Measurements from ENCODE around the gene ACSF3.
"Not testable (repeated sequence)": the region's sequence is repeated elsewhere in the genome, so short reads cannot be mapped to it uniquely, and the experiment has no call there.

Gene ACSF3

GRCh38 chr16:89055894-89056555 lies 37.6 kb upstream of the ACSF3 start:
- no peak for DNase-seq (ENCODE audit: low read depth in 3 of 3, low spot score in 1 of 3)

GRCh38 chr16:89056592-89056991 lies 37.1 kb upstream of the ACSF3 start:
- DNase-seq (ENCODE audit: low read depth in 3 of 3, low spot score in 1 of 3): no peak

DNA sequence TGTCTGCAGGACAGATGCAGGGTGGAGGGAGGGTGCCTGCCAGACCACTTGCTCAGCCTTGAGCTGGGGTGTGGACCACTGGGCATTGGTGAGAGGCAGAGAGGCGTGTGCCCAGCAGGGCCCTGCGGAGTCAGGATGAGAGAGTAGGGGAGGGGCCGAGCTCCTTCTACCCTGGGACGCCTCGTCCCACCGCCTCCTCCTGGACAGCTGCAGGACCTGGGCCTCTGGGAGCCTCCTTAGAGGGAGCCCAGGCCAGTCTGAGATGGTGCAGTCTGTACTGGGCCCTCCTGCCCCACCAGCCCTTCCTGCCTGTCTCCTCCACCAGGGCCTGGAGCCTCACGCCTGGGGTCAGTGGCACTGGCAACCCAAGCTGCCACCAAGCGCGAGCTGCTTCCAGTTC lies 35.9 kb upstream of the ACSF3 start:
- no peak for DNase-seq (ENCODE audit: low read depth in 3 of 3, low spot score in 1 of 3)

DNA sequence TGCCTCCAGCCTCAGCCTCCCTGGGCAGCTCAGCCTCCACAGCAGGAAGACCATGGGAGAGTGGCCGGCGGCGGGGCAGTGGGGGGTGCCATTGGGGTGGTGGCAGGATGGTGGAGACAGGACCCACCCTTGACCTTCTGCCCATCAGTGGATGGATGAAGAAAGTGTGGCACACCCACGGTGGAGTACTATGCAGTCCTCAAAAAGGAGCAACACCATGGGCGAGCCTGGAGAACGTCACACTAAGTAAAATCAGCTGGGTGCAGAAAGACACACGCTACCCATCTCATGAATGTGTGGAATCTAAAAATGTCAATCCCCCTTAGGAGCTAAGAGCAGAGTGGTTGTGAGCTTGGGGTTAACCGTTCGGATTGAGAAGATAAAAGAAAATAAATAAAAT lies 34.8 kb upstream of the ACSF3 start:
- no peak for DNase-seq (ENCODE audit: low read depth in 3 of 3, low spot score in 1 of 3)

- no peak for DNase-seq (ENCODE audit: low read depth in 3 of 3, low spot score in 1 of 3)
Measured at GRCh38 chr16:89060207-89060794, 33.4 kb upstream of the ACSF3 start.

- no peak for DNase-seq (ENCODE audit: low read depth in 3 of 3, low spot score in 1 of 3)
Measured at GRCh38 chr16:89061086-89061485, 32.6 kb upstream of the ACSF3 start.

DNA sequence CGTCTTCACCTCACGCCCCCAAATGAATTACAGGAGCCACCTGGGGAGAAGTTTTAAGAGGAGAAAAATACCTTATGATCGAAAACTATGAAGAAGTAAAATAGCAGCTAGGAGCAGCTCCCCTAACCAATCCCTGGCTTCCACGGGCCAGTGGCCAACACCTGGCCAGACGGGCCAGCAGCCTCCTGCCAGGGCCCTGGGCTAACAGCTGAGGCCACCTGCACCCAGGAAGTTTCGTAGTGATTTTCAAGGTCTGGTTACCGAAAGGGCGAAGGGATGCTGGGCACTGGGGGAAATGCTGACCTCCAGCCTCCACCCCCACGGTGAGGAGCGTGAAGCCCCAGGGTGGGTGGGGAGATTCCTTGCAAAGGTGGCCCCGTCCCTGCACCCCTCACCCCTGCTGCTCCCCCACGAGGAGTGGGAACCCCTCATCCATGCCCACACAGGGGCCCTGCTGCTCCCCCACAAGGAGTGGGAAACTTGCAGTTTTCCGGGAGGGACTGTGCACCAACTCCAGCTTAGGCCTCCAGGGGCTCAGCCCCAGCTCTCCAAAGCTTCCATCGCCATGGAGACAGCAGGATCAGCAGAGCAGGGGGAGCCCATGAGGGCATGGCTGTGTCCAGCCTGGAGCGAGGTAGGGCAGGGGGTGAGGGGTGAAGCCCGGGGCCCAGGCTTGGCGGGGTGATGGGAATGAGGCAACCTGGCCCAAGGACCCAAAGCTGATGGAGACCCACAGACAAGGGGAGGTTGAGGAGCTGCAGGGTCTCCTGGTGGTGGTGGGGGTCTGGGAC lies 31.9 kb upstream of the ACSF3 start:
- DNase-seq (ENCODE audit: low read depth in 3 of 3, low spot score in 1 of 3): no peak

GRCh38 chr16:89062389-89063345 lies 31.0 kb upstream of the ACSF3 start:
- no peak for DNase-seq (ENCODE audit: low read depth in 3 of 3, low spot score in 1 of 3)

DNA sequence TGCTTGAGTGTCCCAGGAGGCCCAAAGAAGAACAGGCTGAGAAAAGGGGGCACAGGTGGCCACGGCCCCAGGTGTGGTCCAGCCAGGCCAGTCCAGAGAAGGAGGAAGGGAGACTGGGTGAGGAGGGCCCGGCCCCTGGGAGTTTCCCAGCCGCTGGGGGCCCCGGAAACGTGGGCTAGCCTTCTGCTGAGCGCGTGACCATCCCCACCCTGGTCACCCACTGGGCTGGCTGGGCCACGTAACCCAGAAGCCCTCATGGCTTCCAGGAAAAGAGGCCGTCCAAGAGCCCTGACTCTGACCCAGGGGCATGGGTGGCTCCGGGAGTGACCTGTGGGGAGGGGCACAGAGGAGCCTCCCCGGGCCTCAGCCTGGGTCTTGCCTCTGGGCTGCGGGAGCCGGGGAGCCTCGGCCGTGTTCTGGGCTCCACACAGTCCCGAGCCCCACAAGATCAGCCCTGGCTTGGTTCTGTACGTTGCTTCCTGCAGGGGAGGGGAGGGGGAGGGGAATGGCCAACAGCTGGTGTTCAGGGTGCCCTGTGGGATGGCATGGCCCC lies 29.8 kb upstream of the ACSF3 start:
- DNase-seq (ENCODE audit: low read depth in 3 of 3, low spot score in 1 of 3): no peak

DNA sequence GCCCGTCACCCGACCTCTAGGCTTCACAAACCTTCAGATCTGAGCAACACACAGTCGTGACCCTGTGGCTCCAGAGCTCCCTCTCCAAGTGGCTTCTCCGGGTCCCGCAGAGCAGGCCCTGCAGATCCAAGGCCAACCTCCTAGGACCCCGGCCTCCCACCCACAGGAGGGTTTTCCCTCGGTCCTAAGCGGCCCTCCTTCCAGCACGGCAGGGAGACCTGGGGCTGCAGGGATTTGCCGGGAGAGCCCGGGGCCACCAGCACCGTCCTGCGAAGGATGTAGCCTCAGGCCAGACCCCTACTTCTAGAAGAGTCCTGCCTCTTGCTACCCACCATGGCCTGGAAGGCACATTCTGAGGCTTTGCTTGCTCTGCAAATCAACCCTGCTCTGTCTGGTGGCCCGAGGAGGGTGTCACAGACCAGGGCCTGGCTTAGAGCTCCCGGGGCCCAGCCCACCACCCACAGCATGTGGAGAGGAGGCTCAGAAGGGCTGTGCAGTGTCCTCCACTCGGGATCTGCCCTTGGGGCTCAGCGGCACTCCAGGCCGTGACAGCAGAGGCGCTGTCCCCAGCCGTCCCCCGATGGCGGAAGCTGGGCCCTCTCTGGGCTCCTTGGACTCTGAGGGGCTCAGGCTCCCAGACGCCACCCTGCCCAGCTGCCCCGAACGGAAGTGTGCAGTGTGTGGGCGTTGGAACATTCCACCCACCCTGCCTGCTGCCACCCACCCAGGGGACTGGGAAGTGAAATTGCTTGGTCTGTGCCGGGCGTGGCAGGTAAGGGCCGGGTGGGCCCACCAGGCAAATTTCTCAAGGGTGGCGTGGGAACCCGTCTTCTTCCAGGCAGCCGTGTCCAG lies 28.8 kb upstream of the ACSF3 start:
- DNase-seq (ENCODE audit: low read depth in 3 of 3, low spot score in 1 of 3): no peak

DNA sequence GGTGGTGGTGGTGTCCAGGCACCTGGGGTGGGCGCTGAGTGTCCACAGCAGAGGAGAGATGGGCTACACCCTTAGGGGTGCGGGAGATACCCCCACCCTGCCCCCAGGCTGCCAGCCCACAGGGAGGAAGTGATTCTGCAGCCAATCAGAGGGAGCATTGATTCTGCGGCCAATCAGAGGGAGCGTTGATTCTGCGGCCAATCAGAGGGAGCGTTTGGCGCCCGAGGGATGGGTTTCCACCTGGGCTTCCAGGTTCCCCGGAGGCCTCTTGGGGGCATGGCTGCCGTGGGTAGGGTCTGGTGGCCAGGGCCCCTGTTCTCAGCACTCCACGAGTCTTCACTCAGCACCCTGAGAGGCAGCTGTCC lies 28.2 kb upstream of the ACSF3 start:
- no peak for DNase-seq (ENCODE audit: low read depth in 3 of 3, low spot score in 1 of 3)

- DNase-seq (ENCODE audit: low read depth in 3 of 3, low spot score in 1 of 3): no peak
Measured at GRCh38 chr16:89066721-89067120, 26.9 kb upstream of the ACSF3 start.

- no peak for DNase-seq (ENCODE audit: low read depth in 3 of 3, low spot score in 1 of 3)
Measured at GRCh38 chr16:89067677-89068443, 25.8 kb upstream of the ACSF3 start.

GRCh38 chr16:89068814-89069616 lies 24.6 kb upstream of the ACSF3 start:
- DNase-seq (ENCODE audit: low read depth in 3 of 3, low spot score in 1 of 3): not testable (repeated sequence)

DNA sequence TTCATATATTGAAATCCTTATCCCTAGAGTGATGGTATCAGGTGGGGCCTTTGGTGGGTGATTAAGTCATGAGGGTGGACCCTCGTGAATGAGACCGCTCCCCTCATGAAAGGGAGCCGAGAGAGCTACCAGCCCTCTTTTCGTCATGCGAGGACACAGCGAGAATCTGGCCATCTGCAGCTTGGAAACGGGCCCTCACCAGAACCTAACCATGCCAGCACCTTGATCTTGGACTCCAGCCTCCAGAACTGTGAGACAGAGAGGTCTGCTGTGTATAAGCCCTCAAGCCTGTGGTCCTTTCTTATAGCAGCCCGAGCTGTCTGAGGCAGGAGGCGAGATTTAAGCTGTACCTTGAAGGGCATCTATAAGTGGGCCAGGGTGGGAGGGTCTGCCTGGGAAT lies 23.7 kb upstream of the ACSF3 start:
- no peak for DNase-seq (ENCODE audit: low read depth in 3 of 3, low spot score in 1 of 3)

- DNase-seq (ENCODE audit: low read depth in 3 of 3, low spot score in 1 of 3): no peak
Measured at GRCh38 chr16:89070590-89070989, 23.1 kb upstream of the ACSF3 start.

- no peak for DNase-seq (ENCODE audit: low read depth in 3 of 3, low spot score in 1 of 3)
Measured at GRCh38 chr16:89071686-89072547, 21.7 kb upstream of the ACSF3 start.
